Peyer's patch (tissue), 4 donors: ENCODE results near the gene MTCL1.

Source experiments
- POLR2A ChIP-seq, 2 donors: fragments of 450-650 bp; IDR thresholded peaks; one replicate each; pipeline ENCODE4 v1.5.1; 2017; ENCODE audit warnings: antibody characterized with exemption in 2 of 2, mild to moderate bottlenecking in 2 of 2, moderate library complexity in 2 of 2
- TF ChIP-seq, protein P1 (sequence below), 6 experiments: fragments of 450-650 bp in 4 of 6; fragments of 200-600 bp in 2 of 6; sonication (generic) in 1 of 6; IDR thresholded peaks; one replicate each; pipeline ENCODE4 v1.5.1; 2017 to 2019; ENCODE audit warnings: antibody characterized with exemption in 6 of 6, mild to moderate bottlenecking in 3 of 6, moderate library complexity in 1 of 6

DNA sequence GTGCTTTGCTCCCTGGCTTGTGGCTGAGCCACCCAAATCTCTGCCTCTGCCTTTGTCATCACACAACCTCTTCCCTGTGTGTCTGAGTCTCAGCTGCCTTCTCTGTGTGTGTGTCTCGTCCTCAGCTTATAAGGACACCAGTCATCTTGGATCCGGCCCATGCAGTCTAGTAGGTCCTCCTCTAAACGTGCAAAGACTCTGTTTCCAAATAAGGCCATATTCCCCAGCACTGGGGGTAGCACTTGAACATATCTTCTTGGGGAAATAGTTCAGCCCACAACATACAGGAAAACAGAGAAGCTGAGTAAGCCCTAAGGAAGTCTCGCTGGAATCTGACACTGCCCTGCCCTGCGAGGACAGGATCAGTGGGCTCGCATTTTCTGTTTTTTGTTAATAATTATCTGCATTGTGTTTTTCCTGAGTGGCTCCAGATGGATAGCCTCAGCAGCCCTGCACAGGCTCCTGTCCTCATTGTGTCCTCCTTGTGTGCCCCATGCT lies 42.1 kb downstream of the MTCL1 start:
- TF ChIP-seq, protein P1, sequence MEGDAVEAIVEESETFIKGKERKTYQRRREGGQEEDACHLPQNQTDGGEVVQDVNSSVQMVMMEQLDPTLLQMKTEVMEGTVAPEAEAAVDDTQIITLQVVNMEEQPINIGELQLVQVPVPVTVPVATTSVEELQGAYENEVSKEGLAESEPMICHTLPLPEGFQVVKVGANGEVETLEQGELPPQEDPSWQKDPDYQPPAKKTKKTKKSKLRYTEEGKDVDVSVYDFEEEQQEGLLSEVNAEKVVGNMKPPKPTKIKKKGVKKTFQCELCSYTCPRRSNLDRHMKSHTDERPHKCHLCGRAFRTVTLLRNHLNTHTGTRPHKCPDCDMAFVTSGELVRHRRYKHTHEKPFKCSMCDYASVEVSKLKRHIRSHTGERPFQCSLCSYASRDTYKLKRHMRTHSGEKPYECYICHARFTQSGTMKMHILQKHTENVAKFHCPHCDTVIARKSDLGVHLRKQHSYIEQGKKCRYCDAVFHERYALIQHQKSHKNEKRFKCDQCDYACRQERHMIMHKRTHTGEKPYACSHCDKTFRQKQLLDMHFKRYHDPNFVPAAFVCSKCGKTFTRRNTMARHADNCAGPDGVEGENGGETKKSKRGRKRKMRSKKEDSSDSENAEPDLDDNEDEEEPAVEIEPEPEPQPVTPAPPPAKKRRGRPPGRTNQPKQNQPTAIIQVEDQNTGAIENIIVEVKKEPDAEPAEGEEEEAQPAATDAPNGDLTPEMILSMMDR (IDR thresholded peaks at IDR 0.05), result no peak
- no peak for TF ChIP-seq POLR2A (IDR thresholded peaks at IDR 0.05)
